Gastrocnemius medialis (tissue), 4 donors: ENCODE data around the gene NELFA.
"Not testable (repeated sequence)": the region's sequence is repeated elsewhere in the genome, so short reads cannot be mapped to it uniquely, and the experiment has no call there.

Experiments used
- CTCF ChIP-seq, 5 experiments: fragments of 450-650 bp in 3 of 5; fragments of 200-600 bp in 2 of 5; sonication (generic) in 2 of 5; IDR thresholded peaks in 4 of 5; conservative IDR thresholded peaks in 1 of 5; 1 replicate in 4 of 5; 2 replicates in 1 of 5; pipeline ENCODE4 v1.5.1; 2016 to 2019; ENCODE audit warnings: antibody characterized with exemption in 5 of 5, mild to moderate bottlenecking in 3 of 5, moderate library complexity in 3 of 5
- POLR2A ChIP-seq, 2 donors: fragments of 450-650 bp; IDR thresholded peaks; one replicate each; pipeline ENCODE4 v1.6.1; 2017; ENCODE audit warnings: antibody characterized with exemption in 2 of 2, mild to moderate bottlenecking in 2 of 2, moderate library complexity in 2 of 2

- TF ChIP-seq POLR2A (IDR thresholded peaks at IDR 0.05); CTCF (IDR thresholded peaks at IDR 0.05 in 4 of 5, conservative IDR thresholded peaks at IDR 0.05 in 1 of 5): not testable (repeated sequence)
These were observed 22.4 kb upstream of the NELFA start for GRCh38 chr4:2031161-2031560.
